Neural cell (in vitro differentiated cells): ENCODE data around the gene PIGC. TPM values are rescaled to one million over a fixed set of nuclear protein-coding genes. Genes with fewer than 3 reads are reported as not detected.

Experiments used
- H2AFZ ChIP-seq: fragments of 200-600, 300-800 bp; sonication (generic), shearing (Covaris generic); 2 replicates; pipeline ENCODE4 v1.6.0; 2014; ENCODE audit warnings: low read depth, mild to moderate bottlenecking, antibody characterized with exemption, low read length, moderate library complexity
- H3F3A ChIP-seq: fragments of 200-600 bp; shearing (Covaris generic); 2 replicates; pipeline ENCODE4 v1.6.1; 2016; ENCODE audit warnings: mild to moderate bottlenecking, moderate library complexity, mixed read lengths, antibody characterized with exemption, low read length; ENCODE audit not compliant: insufficient read depth, poor library complexity, severe bottlenecking
- H3K27ac ChIP-seq: fragments of 200-600, 300-800 bp; sonication (generic), shearing (Covaris generic); 2 replicates; pipeline ENCODE4 v1.5.1; 2014; ENCODE audit warnings: mild to moderate bottlenecking, low read length, moderate library complexity
- H3K27me3 ChIP-seq: fragments of 300-800, 200-600 bp; sonication (generic), shearing (Covaris generic); 2 replicates; pipeline ENCODE4 v1.6.0; 2014; ENCODE audit warnings: mild to moderate bottlenecking, low read depth, low read length, moderate library complexity; ENCODE audit not compliant: insufficient read depth
- H3K36me3 ChIP-seq: fragments of 300-800, 200-600 bp; sonication (generic), shearing (Covaris generic); 2 replicates; pipeline ENCODE4 v1.5.1; 2014; ENCODE audit warnings: mild to moderate bottlenecking, antibody characterized with exemption, low read length, moderate library complexity; ENCODE audit not compliant: insufficient read depth
- H3K4me2 ChIP-seq: fragments of 300-800, 200-600 bp; sonication (generic), shearing (Covaris generic); 2 replicates; pipeline ENCODE4 v1.6.0; 2014; ENCODE audit warnings: mild to moderate bottlenecking, low read length
- H3K4me3 ChIP-seq: fragments of 300-800, 200-600 bp; sonication (generic), shearing (Covaris generic); 2 replicates; pipeline ENCODE4 v1.5.1; 2014; ENCODE audit warnings: mild to moderate bottlenecking, low read length, moderate library complexity
- H3K79me2 ChIP-seq: fragments of 200-600 bp; shearing (Covaris generic); replicated peaks from 2 replicates; pipeline ENCODE4 v1.6.0; 2014; ENCODE audit warnings: mild to moderate bottlenecking, low read length, moderate library complexity; ENCODE audit not compliant: insufficient read depth
- H3K9ac ChIP-seq: fragments of 300-800, 200-600 bp; sonication (generic), shearing (Covaris generic); 2 replicates; pipeline ENCODE4 v1.6.1; 2016; ENCODE audit warnings: mild to moderate bottlenecking, low read length, mixed read lengths
- H3K9me2 ChIP-seq: fragments of 200-600 bp; shearing (Covaris generic); 2 replicates; pipeline ENCODE4 v1.6.1; 2016; ENCODE audit warnings: mild to moderate bottlenecking, low read length, mixed read lengths; ENCODE audit not compliant: insufficient read depth
- H3K9me3 ChIP-seq: fragments of 200-600, 300-800 bp; sonication (generic), shearing (Covaris generic); 2 replicates; pipeline ENCODE4 v1.6.1; 2016; ENCODE audit warnings: mild to moderate bottlenecking, mixed run types, low read length, moderate library complexity, mixed read lengths
- H4K20me1 ChIP-seq: fragments of 200-600 bp; shearing (Covaris generic); 2 replicates; pipeline ENCODE4 v1.6.1; 2016; ENCODE audit warnings: mild to moderate bottlenecking, mixed run types; ENCODE audit not compliant: insufficient read depth
- EP300 ChIP-seq: fragments of 450-650 bp; conservative IDR thresholded peaks from 2 replicates; pipeline ENCODE4 v1.6.1; 2014; ENCODE audit warnings: antibody characterized with exemption, mild to moderate bottlenecking, moderate library complexity; ENCODE audit not compliant: poor library complexity, severe bottlenecking
- EZH2 ChIP-seq: fragments of 200-600, 300-800 bp; shearing (Covaris generic), sonication (generic); IDR thresholded peaks from 2 replicates; pipeline ENCODE4 v1.6.1; 2014; ENCODE audit warnings: antibody characterized with exemption, low read length, borderline replicate concordance, mild to moderate bottlenecking; ENCODE audit not compliant: insufficient read depth, poor library complexity, severe bottlenecking
- MXI1 ChIP-seq: fragments of 450-650 bp; conservative IDR thresholded peaks from 2 replicates; pipeline ENCODE4 v1.6.1; 2014; ENCODE audit warnings: antibody characterized with exemption, mild to moderate bottlenecking; ENCODE audit not compliant: poor library complexity, severe bottlenecking
- POLR2AphosphoS5 ChIP-seq: IDR thresholded peaks from 2 replicates; pipeline ENCODE4 v1.6.1; 2012
- RAD21 ChIP-seq: fragments of 450-650 bp; conservative IDR thresholded peaks from 2 replicates; pipeline ENCODE4 v1.6.1; 2014; ENCODE audit warnings: antibody characterized with exemption, mild to moderate bottlenecking, moderate library complexity
- REST ChIP-seq: IDR thresholded peaks from 2 replicates; pipeline ENCODE4 v1.6.1; 2012; ENCODE audit warnings: borderline replicate concordance
- SMC3 ChIP-seq: fragments of 450-650 bp; conservative IDR thresholded peaks from 2 replicates; pipeline ENCODE4 v1.6.1; 2014; ENCODE audit warnings: antibody characterized with exemption, mild to moderate bottlenecking, moderate library complexity; ENCODE audit not compliant: poor library complexity
- TAF1 ChIP-seq: IDR thresholded peaks from 2 replicates; pipeline ENCODE4 v1.6.1; 2012; ENCODE audit warnings: low read depth
- polyA plus RNA-seq: library from polyadenylated mRNA; depleted of rRNA; stranded (reverse); fragments of >200 nt; gene quantifications from 2 replicates; pipeline ENCODE4 v1.2.3, GENCODE V29; 2014
- TF ChIP-seq, protein P1 (sequence below): fragments of 450-650 bp; IDR thresholded peaks from 2 replicates; pipeline ENCODE4 v1.5.1; 2014; ENCODE audit warnings: antibody characterized with exemption, mild to moderate bottlenecking, moderate library complexity; ENCODE audit not compliant: poor library complexity, severe bottlenecking

The PIGC gene
- polyA plus RNA-seq, 1 donor from 2014 or later = 69.3 TPM

GRCh38 chr1:172401892-172402291 lies 42.0 kb downstream of the PIGC start:
- H4K20me1 ChIP-seq = no peaks in the 10 kb centered on the region
- H3K4me2 ChIP-seq = no peak overlapping the region
- H3K27me3 ChIP-seq = no peaks in the 10 kb centered on the region
- no peak overlapping the region for H2AFZ ChIP-seq
- H3K36me3 ChIP-seq = no peaks in the 10 kb centered on the region
- H3K4me3 ChIP-seq = no peak overlapping the region
- no peak overlapping the region for H3K27ac ChIP-seq
- H3K9ac ChIP-seq = no peak overlapping the region
- TF ChIP-seq SMC3 (no peak), EP300 (no peak), TAF1 (no peak), RAD21 (no peak), EZH2 (no peak), MXI1 (no peak), POLR2AphosphoS5 (no peak), REST (no peak)
- TF ChIP-seq, protein P1, sequence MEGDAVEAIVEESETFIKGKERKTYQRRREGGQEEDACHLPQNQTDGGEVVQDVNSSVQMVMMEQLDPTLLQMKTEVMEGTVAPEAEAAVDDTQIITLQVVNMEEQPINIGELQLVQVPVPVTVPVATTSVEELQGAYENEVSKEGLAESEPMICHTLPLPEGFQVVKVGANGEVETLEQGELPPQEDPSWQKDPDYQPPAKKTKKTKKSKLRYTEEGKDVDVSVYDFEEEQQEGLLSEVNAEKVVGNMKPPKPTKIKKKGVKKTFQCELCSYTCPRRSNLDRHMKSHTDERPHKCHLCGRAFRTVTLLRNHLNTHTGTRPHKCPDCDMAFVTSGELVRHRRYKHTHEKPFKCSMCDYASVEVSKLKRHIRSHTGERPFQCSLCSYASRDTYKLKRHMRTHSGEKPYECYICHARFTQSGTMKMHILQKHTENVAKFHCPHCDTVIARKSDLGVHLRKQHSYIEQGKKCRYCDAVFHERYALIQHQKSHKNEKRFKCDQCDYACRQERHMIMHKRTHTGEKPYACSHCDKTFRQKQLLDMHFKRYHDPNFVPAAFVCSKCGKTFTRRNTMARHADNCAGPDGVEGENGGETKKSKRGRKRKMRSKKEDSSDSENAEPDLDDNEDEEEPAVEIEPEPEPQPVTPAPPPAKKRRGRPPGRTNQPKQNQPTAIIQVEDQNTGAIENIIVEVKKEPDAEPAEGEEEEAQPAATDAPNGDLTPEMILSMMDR = no peak
- H3K79me2 ChIP-seq = no peaks in the 10 kb centered on the region
- no peaks in the 10 kb centered on the region for H3K9me2 ChIP-seq
- H3F3A ChIP-seq = no peaks in the 10 kb centered on the region
- H3K9me3 ChIP-seq = no peaks in the 10 kb centered on the region

GRCh38 chr1:172401477-172401876 lies 42.4 kb downstream of the PIGC start:
- Histone ChIP-seq H3K4me2 (no peak overlapping the region), H3K9me2 (no peaks in the 10 kb centered on the region), H4K20me1 (no peaks in the 10 kb centered on the region), H3K4me3 (no peak overlapping the region), H2AFZ (no peak overlapping the region), H3K9me3 (no peaks in the 10 kb centered on the region), H3K27ac (no peak overlapping the region), H3K27me3 (no peaks in the 10 kb centered on the region), H3K79me2 (no peaks in the 10 kb centered on the region), H3K9ac (no peak overlapping the region), H3F3A (no peaks in the 10 kb centered on the region), H3K36me3 (no peaks in the 10 kb centered on the region)
- TF ChIP-seq SMC3 (no peak), REST (no peak), MXI1 (no peak), POLR2AphosphoS5 (no peak), EP300 (no peak), RAD21 (no peak), EZH2 (no peak), TAF1 (no peak)
- TF ChIP-seq, protein P1 = no peak
